HG03432 (cell line): ENCODE results near the gene ACRV1.
A peak's percentile ranks its signal among the peaks of the same experiment; 100 is the strongest.

Source experiments
- ATAC-seq: cut with Tn5 transposase; IDR thresholded peaks from one replicate; pipeline ENCODE4 v1.9.1; 2021; ENCODE audit warnings: mild to moderate bottlenecking, moderate library complexity; ENCODE audit not compliant: unreplicated experiment

Gene ACRV1

GRCh38 chr11:125662689-125663088 lies 18.0 kb downstream of the ACRV1 start:
- ATAC-seq, result no peak

GRCh38 chr11:125649465-125650166 lies 31.0 kb downstream of the ACRV1 start:
- ATAC-seq, result no peak

GRCh38 chr11:125645871-125646270 lies 34.8 kb downstream of the ACRV1 start:
- ATAC-seq, result no peak

GRCh38 chr11:125638315-125638714 lies 42.3 kb downstream of the ACRV1 start:
- no peak for ATAC-seq

- ATAC-seq, result no peak
Observed at GRCh38 chr11:125637840-125638239, 42.8 kb downstream of the ACRV1 start.

- ATAC-seq, result no peak
Observed at GRCh38 chr11:125627236-125627910, 53.3 kb downstream of the ACRV1 start.

- peak; percentile 42 for ATAC-seq
Observed at GRCh38 chr11:125626288-125626950, 54.2 kb downstream of the ACRV1 start.

GRCh38 chr11:125625630-125626287 lies 54.9 kb downstream of the ACRV1 start:
- peak; percentile 90 for ATAC-seq

GRCh38 chr11:125625225-125625629 lies 55.4 kb downstream of the ACRV1 start:
- no peak for ATAC-seq

GRCh38 chr11:125624756-125625213 lies 55.9 kb downstream of the ACRV1 start, which contains the start of gene CHEK1:
Gene CHEK1, plus strand, starts transcription at chr11:125625163. Its CDS starts 1,606 bp downstream, at chr11:125626769.
- no peak for ATAC-seq

- ATAC-seq, result no peak
Observed at GRCh38 chr11:125623064-125623463, 57.6 kb downstream of the ACRV1 start.

GRCh38 chr11:125621995-125622394 lies 58.7 kb downstream of the ACRV1 start:
- ATAC-seq, result no peak
